SK-N-SH (cell line): ENCODE data around the gene ASAP2. TPM values are rescaled to one million over a fixed set of nuclear protein-coding genes. Genes with fewer than 3 reads are reported as not detected.

Source experiments
- CTCF ChIA-PET: fragments of 300-600, 350-600 bp; formaldehyde crosslinking; extraction: SDS; loops from one replicate; lab custom pipeline; 2021; lab: Yijun Ruan, JAX
- POLR2A ChIA-PET: fragments of 350-600 bp; sonication (Branson Sonifier 250); formaldehyde crosslinking; extraction: SDS; loops from one replicate; lab custom pipeline; 2020; ENCODE audit warnings: antibody characterized with exemption, inconsistent platforms; lab: Yijun Ruan, JAX
- DNase-seq: peaks from one replicate; pipeline ENCODE4 v3.0.0; 2012
- H2AFZ ChIP-seq: fragments of 200-600 bp; sonication (generic); 2 replicates; pipeline ENCODE4 v1.8.1; 2016; ENCODE audit warnings: antibody characterized with exemption, mild to moderate bottlenecking, low read depth
- H3F3A ChIP-seq: fragments of 200-600 bp; sonication (generic); replicated peaks from 2 replicates; pipeline ENCODE3; 2016; ENCODE audit warnings: antibody characterized with exemption, mild to moderate bottlenecking; ENCODE audit not compliant: insufficient read depth
- H3K27ac ChIP-seq, 2 experiments: fragments of 200-500 bp in 1 of 2; fragments of 200-600 bp in 1 of 2; sonication (Bioruptor generic) in 1 of 2; sonication (generic), shearing (Covaris generic) in 1 of 2; 2 replicates each; pipeline versions ENCODE4 v1.5.1 to v1.6.1; 2014 to 2016; ENCODE audit warnings: low read depth in 2 of 2, inconsistent platforms in 1 of 2, low read length in 1 of 2, mild to moderate bottlenecking in 1 of 2, mixed read lengths in 1 of 2
- H3K27me3 ChIP-seq: fragments of 200-600 bp; sonication (generic), shearing (Covaris generic); 2 replicates; pipeline ENCODE4 v1.6.1; 2016; ENCODE audit warnings: mixed run types; ENCODE audit not compliant: insufficient read depth
- H3K36me3 ChIP-seq, 2 experiments: fragments of 200-500 bp in 1 of 2; fragments of 200-600 bp in 1 of 2; sonication (Bioruptor generic) in 1 of 2; sonication (generic) in 1 of 2; replicated peaks in 1 of 2; 2 replicates each; pipeline versions ENCODE3 to v1.5.1; 2014 to 2016; ENCODE audit warnings: low read length in 1 of 2, mild to moderate bottlenecking in 1 of 2; ENCODE audit not compliant: insufficient read depth in 2 of 2, control insufficient read depth in 1 of 2
- H3K4me1 ChIP-seq, 2 experiments: fragments of 200-500 bp in 1 of 2; fragments of 200-600 bp in 1 of 2; sonication (Bioruptor generic) in 1 of 2; sonication (generic), shearing (Covaris generic) in 1 of 2; 2 replicates each; pipeline versions ENCODE4 v1.5.1 to v1.6.1; 2014 to 2016; ENCODE audit warnings: low read depth in 1 of 2, low read length in 1 of 2, mixed run types in 1 of 2; ENCODE audit not compliant: insufficient read depth in 2 of 2, control insufficient read depth in 1 of 2
- H3K4me2 ChIP-seq: fragments of 200-600 bp; sonication (generic), shearing (Covaris generic); 2 replicates; pipeline ENCODE4 v1.6.1; 2017; ENCODE audit warnings: mixed run types
- H3K4me3 ChIP-seq, 2 experiments: fragments of 200-500 bp in 1 of 2; fragments of 200-600 bp in 1 of 2; sonication (Bioruptor generic) in 1 of 2; sonication (generic), shearing (Covaris generic) in 1 of 2; 2 replicates each; pipeline versions ENCODE4 v1.5.1 to v1.8.1; 2014 to 2016; ENCODE audit warnings: low read depth in 2 of 2, inconsistent platforms in 1 of 2, low read length in 1 of 2, mild to moderate bottlenecking in 1 of 2, mixed read lengths in 1 of 2, moderate library complexity in 1 of 2
- H3K79me2 ChIP-seq: fragments of 200-600 bp; sonication (generic); 2 replicates; pipeline ENCODE4 v1.8.1; 2017; ENCODE audit warnings: mild to moderate bottlenecking; ENCODE audit not compliant: insufficient read depth
- H3K9ac ChIP-seq: fragments of 200-600 bp; sonication (generic); 2 replicates; pipeline ENCODE4 v1.6.1; 2017; ENCODE audit warnings: mixed run types
- H3K9me2 ChIP-seq: fragments of 200-600 bp; sonication (generic); 2 replicates; pipeline ENCODE4 v1.6.1; 2017; ENCODE audit warnings: mixed run types
- H3K9me3 ChIP-seq: fragments of 200-600 bp; sonication (generic); 2 replicates; pipeline ENCODE4 v1.6.1; 2017; ENCODE audit warnings: mixed run types, mild to moderate bottlenecking, moderate library complexity
- H4K20me1 ChIP-seq: fragments of 200-600 bp; sonication (generic); 2 replicates; pipeline ENCODE4 v1.6.1; 2017; ENCODE audit warnings: mild to moderate bottlenecking, mixed run types; ENCODE audit not compliant: insufficient read depth
- CHD2 ChIP-seq: fragments of 150-350 bp; IDR thresholded peaks from 2 replicates; pipeline ENCODE4 v1.6.1; 2018; ENCODE audit warnings: low read length; ENCODE audit not compliant: partially characterized antibody
- EZH2phosphoT487 ChIP-seq: fragments of 200-600 bp; sonication (generic); IDR thresholded peaks from 2 replicates; pipeline ENCODE4 v1.6.1; 2017; ENCODE audit warnings: low read depth, mixed run types, mild to moderate bottlenecking, antibody characterized with exemption, moderate library complexity, borderline replicate concordance
- GABPA ChIP-seq: IDR thresholded peaks from 2 replicates; pipeline ENCODE4 v1.4.0; 2012; ENCODE audit warnings: low read depth, mild to moderate bottlenecking
- GATA2 ChIP-seq: sonication (generic); formaldehyde crosslinking; IDR thresholded peaks from 2 replicates; pipeline ENCODE4 v1.5.0; 2020; ENCODE audit warnings: mild to moderate bottlenecking, missing genetic modification reagents
- MEF2A ChIP-seq: IDR thresholded peaks from 2 replicates; pipeline ENCODE4 v1.4.0; 2012; ENCODE audit warnings: low read depth, borderline replicate concordance
- MXI1 ChIP-seq: IDR thresholded peaks from 2 replicates; pipeline ENCODE4 v1.6.1; 2012; ENCODE audit warnings: mild to moderate bottlenecking, low read depth, low read length, improper control_type of control experiment
- NFIC ChIP-seq: IDR thresholded peaks from 2 replicates; pipeline ENCODE4 v1.4.0; 2012; ENCODE audit warnings: borderline replicate concordance
- RCOR1 ChIP-seq: fragments of 150-350 bp; IDR thresholded peaks from 2 replicates; pipeline ENCODE4 v1.6.1; 2017; ENCODE audit warnings: antibody characterized with exemption, low read length
- SIN3A ChIP-seq: IDR thresholded peaks from 2 replicates; pipeline ENCODE4 v1.6.1; 2012; ENCODE audit warnings: low read depth, mild to moderate bottlenecking, low read length, moderate library complexity, borderline replicate concordance
- SMC3 ChIP-seq: IDR thresholded peaks from 2 replicates; pipeline ENCODE4 v1.6.1; 2012; ENCODE audit warnings: low read depth, low read length, improper control_type of control experiment
- TEAD4 ChIP-seq: IDR thresholded peaks from 2 replicates; pipeline ENCODE4 v1.4.0; 2012; ENCODE audit warnings: mild to moderate bottlenecking, borderline replicate concordance; ENCODE audit not compliant: insufficient read depth
- YY1 ChIP-seq: IDR thresholded peaks from 2 replicates; pipeline ENCODE4 v1.4.0; 2012; ENCODE audit warnings: low read depth, mild to moderate bottlenecking
- WGBS: methylation state at CpG from one replicate; pipeline ENCODE4 v1.1.6; 2017; ENCODE audit warnings: low lambda C conversion rate; 5-methylcytosine and 5-hydroxymethylcytosine counted together
- polyA plus RNA-seq, 3 experiments: library from polyadenylated mRNA; depleted of rRNA; stranded (reverse); fragments of >200 nt; gene quantifications; 2 replicates each; pipeline ENCODE4 v1.2.3, GENCODE V29; 2012
- TF ChIP-seq, protein P1 (sequence below): IDR thresholded peaks from 2 replicates; pipeline ENCODE4 v1.4.0; 2012; ENCODE audit warnings: low read depth
- TF ChIP-seq, protein P2 (sequence below): fragments of 200-600 bp; sonication (generic); IDR thresholded peaks from 2 replicates; pipeline ENCODE4 v1.6.1; 2017; ENCODE audit warnings: antibody characterized with exemption, mild to moderate bottlenecking, moderate library complexity
- TF ChIP-seq, protein P3 (sequence below): fragments of 150-350 bp; IDR thresholded peaks from 2 replicates; pipeline ENCODE4 v1.6.1; 2016; ENCODE audit warnings: mild to moderate bottlenecking, low read depth, low read length
- TF ChIP-seq, protein P4 (sequence below): IDR thresholded peaks from 2 replicates; pipeline ENCODE4 v1.4.0; 2012; ENCODE audit warnings: low read depth, borderline replicate concordance
- TF ChIP-seq, protein P5 (sequence below): fragments of 150-350 bp; IDR thresholded peaks from 2 replicates; pipeline ENCODE4 v1.6.1; 2017; ENCODE audit warnings: antibody characterized with exemption, low read length, low read depth, borderline replicate concordance

The ASAP2 gene
- polyA plus RNA-seq, 1 of the 3 experiments (the other 2 are of a cell fraction), result 37.9 TPM

DNA sequence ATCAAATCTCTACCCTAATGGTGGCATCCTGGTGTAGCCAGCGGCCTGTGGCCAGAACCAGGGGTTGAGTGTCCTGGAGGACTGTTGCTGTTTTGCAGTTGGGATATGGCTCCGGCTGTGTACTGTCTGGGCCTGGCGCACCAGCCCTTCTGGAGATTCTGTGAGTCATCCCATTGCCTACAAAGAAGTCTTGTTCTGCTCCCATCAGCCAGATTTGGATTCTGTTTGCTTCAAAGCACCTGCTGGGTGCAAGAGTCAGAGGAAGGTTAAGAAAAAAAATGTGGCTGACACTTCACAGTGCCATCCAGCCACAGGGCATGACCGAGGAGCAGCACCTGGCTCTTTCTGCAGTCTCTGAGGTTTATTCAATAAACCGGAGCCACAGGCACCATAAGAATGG, 41.0 kb upstream of the ASAP2 start (continued):
- TF ChIP-seq, protein P1, sequence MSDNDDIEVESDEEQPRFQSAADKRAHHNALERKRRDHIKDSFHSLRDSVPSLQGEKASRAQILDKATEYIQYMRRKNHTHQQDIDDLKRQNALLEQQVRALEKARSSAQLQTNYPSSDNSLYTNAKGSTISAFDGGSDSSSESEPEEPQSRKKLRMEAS, result 0 out of 2 replicates have a peak, but pooled peaks have one; percentile 16
- TF ChIP-seq EZH2phosphoT487 (no peak), SMC3 (no peak), GATA2 (no peak), SIN3A (0 out of 2 replicates have a peak, but pooled peaks have one; percentile 37)
- TF ChIP-seq, protein P2, sequence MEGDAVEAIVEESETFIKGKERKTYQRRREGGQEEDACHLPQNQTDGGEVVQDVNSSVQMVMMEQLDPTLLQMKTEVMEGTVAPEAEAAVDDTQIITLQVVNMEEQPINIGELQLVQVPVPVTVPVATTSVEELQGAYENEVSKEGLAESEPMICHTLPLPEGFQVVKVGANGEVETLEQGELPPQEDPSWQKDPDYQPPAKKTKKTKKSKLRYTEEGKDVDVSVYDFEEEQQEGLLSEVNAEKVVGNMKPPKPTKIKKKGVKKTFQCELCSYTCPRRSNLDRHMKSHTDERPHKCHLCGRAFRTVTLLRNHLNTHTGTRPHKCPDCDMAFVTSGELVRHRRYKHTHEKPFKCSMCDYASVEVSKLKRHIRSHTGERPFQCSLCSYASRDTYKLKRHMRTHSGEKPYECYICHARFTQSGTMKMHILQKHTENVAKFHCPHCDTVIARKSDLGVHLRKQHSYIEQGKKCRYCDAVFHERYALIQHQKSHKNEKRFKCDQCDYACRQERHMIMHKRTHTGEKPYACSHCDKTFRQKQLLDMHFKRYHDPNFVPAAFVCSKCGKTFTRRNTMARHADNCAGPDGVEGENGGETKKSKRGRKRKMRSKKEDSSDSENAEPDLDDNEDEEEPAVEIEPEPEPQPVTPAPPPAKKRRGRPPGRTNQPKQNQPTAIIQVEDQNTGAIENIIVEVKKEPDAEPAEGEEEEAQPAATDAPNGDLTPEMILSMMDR, result no peak

DNA sequence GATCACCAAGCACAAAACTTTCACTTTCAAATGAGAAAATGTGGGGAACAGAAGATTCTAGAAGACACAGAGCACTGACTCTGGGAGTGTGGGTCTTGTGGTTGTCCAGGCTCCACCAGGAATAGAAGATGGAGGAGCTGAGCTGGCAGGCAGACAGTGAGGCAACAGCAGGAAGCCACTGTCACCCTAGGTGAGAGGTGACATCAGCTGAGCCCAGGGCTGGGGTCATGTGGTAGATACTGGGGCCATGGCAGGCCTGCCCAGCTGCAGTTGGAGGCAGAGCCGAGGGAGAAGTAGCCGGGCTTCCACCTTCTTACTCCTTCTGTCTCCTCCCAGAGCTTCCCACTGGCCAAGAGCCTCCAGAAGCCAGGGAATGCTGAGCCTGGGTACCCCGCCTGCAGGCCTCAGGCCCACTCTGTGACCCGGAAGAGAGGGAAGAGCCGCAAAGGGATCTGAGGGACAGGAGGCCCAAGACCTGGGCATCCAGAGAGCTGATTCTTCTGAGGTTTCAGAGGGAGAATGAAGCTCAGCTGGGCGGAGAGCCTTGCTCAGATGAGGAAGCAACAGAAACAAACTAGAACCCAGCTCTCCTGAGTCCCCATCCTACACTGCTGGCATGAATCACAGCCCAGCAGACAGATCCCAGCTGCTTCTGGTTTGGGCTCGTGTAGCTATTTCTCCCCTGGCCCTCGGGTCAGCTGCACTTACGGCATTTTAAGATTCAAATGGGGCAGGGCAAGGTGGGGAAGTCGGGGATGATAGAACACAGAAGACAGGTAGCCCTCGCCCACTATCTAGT, 39.8 kb upstream of the ASAP2 start:
- Histone ChIP-seq H3K36me3 (no peaks in the 10 kb centered on the region), H3K9me3 (no peaks in the 10 kb centered on the region), H3K4me2 (no peak overlapping the region), H3K27me3 (no peaks in the 10 kb centered on the region), H3K4me1 (peaks cover 13 to 18% of the 10 kb centered on the region in 2 experiments; a peak in 2 of 4 replicates), H3K9me2 (no peaks in the 10 kb centered on the region), H3K4me3 (no peak overlapping the region), H3F3A (peaks cover 9% of the 10 kb centered on the region), H3K27ac (no peak overlapping the region), H4K20me1 (no peaks in the 10 kb centered on the region), H3K79me2 (no peaks in the 10 kb centered on the region), H2AFZ (no peak overlapping the region; the same call in 1 of the 2 replicates), H3K9ac (no peak overlapping the region)
- TF ChIP-seq CHD2, result no peak
- TF ChIP-seq YY1, result no peak
- WGBS, result 84% methylated on average over 11 of the region's 11 CpGs
- POLR2A ChIA-PET, result no interaction called here
- DNase-seq, result no peak
- CTCF ChIA-PET, result interaction anchor here (1.5 to 1.7 kb wide), 3 partner anchors 11 to 28 kb away, joined by 3 to 5 read pairs (median 4); no protein-coding TSS in a partner anchor

DNA sequence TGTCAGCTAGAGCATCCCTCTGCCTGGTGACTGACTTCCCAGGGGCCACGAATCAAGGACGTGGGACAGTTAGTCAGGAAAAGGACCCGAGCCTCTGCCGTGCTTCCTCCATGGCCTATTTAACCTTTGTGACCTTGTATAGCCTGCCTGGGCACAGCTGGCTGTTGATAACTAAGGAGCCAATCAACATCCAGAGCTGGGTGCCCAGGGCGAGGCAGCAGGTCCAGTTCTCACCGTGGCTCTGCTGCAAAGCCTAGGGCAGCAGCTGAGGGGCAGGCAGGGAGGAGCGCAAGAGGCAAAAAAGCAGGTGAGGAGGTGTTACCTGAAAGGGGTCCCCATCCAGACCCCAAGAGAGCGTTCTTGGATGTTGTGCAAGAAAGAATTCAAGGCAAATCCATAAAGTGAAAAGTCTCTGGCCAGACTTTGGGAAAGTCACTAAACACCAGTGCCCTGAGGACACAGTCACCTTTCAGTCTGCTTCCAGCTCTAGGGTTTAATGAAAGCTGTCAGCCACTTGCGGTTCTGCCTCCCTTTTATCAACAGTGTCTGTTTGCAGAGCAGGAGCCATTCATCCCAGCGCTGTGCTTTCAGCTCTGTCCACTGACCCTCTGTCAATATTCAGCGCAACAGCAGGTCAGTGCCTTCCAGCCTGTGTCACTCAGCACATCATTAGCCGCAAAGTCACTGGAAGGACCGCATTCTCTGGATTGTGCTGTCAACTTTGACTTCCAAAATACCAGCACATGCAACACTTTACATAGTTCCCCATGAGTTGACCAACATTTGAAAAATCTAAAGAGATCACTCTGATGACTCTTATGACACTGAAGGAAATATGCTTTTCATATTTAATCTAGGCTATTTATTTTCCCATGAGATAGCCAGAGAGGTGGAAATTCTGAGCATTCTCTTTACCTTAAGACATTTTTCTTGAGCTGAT, 38.6 kb upstream of the ASAP2 start:
- Histone ChIP-seq H3K79me2 (no peaks in the 10 kb centered on the region), H3K9me3 (no peaks in the 10 kb centered on the region), H3F3A (peaks cover 6% of the 10 kb centered on the region), H4K20me1 (no peaks in the 10 kb centered on the region), H3K4me1 (peaks cover 10 to 18% of the 10 kb centered on the region in 2 experiments; a peak in 2 of 4 replicates), H3K9me2 (no peaks in the 10 kb centered on the region), H3K36me3 (no peaks in the 10 kb centered on the region), H3K27me3 (no peaks in the 10 kb centered on the region), H3K9ac (no peak overlapping the region), H2AFZ (no peak overlapping the region), H3K27ac (no peak overlapping the region), H3K4me3 (no peak overlapping the region), H3K4me2 (no peak overlapping the region)
- no peak for DNase-seq
- ChIA-PET POLR2A (interaction anchor here (0.5 kb wide), 1 partner anchor 15 kb away, joined by 3 read pairs; no protein-coding TSS in a partner anchor), CTCF (interaction anchor here (1.0 to 1.6 kb wide), 3 partner anchors 21 to 165 kb away, joined by 3 read pairs; no protein-coding TSS in a partner anchor)
- TF ChIP-seq, protein P3, sequence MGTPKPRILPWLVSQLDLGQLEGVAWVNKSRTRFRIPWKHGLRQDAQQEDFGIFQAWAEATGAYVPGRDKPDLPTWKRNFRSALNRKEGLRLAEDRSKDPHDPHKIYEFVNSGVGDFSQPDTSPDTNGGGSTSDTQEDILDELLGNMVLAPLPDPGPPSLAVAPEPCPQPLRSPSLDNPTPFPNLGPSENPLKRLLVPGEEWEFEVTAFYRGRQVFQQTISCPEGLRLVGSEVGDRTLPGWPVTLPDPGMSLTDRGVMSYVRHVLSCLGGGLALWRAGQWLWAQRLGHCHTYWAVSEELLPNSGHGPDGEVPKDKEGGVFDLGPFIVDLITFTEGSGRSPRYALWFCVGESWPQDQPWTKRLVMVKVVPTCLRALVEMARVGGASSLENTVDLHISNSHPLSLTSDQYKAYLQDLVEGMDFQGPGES, result no peak
- TF ChIP-seq SIN3A, result no peak
- no peak for TF ChIP-seq RCOR1
- no peak for TF ChIP-seq MXI1
- TF ChIP-seq MEF2A, result no peak
- TF ChIP-seq, protein P4, sequence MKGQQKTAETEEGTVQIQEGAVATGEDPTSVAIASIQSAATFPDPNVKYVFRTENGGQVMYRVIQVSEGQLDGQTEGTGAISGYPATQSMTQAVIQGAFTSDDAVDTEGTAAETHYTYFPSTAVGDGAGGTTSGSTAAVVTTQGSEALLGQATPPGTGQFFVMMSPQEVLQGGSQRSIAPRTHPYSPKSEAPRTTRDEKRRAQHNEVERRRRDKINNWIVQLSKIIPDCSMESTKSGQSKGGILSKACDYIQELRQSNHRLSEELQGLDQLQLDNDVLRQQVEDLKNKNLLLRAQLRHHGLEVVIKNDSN, result no peak
- TF ChIP-seq NFIC, result no peak
- no peak for TF ChIP-seq GATA2
- no peak for TF ChIP-seq TEAD4
- TF ChIP-seq, protein P5, sequence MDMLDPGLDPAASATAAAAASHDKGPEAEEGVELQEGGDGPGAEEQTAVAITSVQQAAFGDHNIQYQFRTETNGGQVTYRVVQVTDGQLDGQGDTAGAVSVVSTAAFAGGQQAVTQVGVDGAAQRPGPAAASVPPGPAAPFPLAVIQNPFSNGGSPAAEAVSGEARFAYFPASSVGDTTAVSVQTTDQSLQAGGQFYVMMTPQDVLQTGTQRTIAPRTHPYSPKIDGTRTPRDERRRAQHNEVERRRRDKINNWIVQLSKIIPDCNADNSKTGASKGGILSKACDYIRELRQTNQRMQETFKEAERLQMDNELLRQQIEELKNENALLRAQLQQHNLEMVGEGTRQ, result no peak
- TF ChIP-seq GABPA, result no peak
- WGBS, result 85% methylated on average over 13 of the region's 13 CpGs
